Measurements from ENCODE around the gene RASA2. TPM values are rescaled to one million over a fixed set of nuclear protein-coding genes. Genes with fewer than 3 reads are reported as not detected.

The RASA2 gene
- total and polyA plus RNA-seq, 2 of the 8 experiments (the other 6 are each of a cell fraction or from before 2014, with no cell fraction given) = 3.5 to 15.9 TPM

GRCh38 chr3:141466633-141467169, 20.1 kb upstream of the RASA2 start (continued):
- TF ChIP-seq SAP30 (IDR thresholded peaks at IDR 0.05; ENCODE audit: insufficient read depth, insufficient replicate concordance, low read length) (no peak), E2F6 (IDR thresholded peaks at IDR 0.05) (no peak), POLR2A (IDR thresholded peaks at IDR 0.05; ENCODE audit: control extremely low read depth in 1 of 2, low read depth in 2 of 2, low read length in 2 of 2) (no peak)

Data from H1 (cell line).